Vagina (tissue), 2 donors: ENCODE data around the gene BFSP1.

ENCODE experiments used
- POLR2A ChIP-seq, 2 donors: fragments of 450-650 bp; IDR thresholded peaks; one replicate each; pipeline ENCODE4 v1.6.1; 2017; ENCODE audit warnings: antibody characterized with exemption in 2 of 2, mild to moderate bottlenecking in 2 of 2, moderate library complexity in 2 of 2
- TF ChIP-seq, protein P1 (sequence below), 3 experiments: fragments of 450-650 bp in 2 of 3; fragments of 200-600 bp in 1 of 3; sonication (generic) in 1 of 3; IDR thresholded peaks; one replicate each; pipeline ENCODE4 v1.5.1; 2017 to 2019; ENCODE audit warnings: antibody characterized with exemption in 3 of 3, mild to moderate bottlenecking in 2 of 3, moderate library complexity in 2 of 3

DNA sequence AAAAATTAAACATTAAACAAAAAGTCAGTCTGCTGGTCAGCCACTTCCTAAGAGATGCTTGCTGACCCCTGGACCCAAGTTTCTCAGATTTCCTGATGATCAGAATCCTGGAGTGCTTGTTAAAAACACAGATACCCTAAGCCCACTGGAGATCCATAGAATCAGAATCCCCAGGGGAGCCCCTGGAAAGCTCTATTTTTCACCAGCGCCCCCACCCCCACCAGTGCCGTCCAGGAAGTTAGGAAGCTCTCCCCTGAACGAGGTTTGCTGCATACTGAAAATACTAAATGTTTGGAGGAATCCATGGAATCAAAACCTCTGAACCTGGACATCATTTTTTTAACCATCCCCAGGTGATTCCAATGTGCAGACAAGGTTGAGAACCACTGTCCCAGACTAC is 69.2 kb downstream of the BFSP1 start:
- TF ChIP-seq, protein P1, sequence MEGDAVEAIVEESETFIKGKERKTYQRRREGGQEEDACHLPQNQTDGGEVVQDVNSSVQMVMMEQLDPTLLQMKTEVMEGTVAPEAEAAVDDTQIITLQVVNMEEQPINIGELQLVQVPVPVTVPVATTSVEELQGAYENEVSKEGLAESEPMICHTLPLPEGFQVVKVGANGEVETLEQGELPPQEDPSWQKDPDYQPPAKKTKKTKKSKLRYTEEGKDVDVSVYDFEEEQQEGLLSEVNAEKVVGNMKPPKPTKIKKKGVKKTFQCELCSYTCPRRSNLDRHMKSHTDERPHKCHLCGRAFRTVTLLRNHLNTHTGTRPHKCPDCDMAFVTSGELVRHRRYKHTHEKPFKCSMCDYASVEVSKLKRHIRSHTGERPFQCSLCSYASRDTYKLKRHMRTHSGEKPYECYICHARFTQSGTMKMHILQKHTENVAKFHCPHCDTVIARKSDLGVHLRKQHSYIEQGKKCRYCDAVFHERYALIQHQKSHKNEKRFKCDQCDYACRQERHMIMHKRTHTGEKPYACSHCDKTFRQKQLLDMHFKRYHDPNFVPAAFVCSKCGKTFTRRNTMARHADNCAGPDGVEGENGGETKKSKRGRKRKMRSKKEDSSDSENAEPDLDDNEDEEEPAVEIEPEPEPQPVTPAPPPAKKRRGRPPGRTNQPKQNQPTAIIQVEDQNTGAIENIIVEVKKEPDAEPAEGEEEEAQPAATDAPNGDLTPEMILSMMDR (IDR thresholded peaks at IDR 0.05), result no peak
- TF ChIP-seq POLR2A (IDR thresholded peaks at IDR 0.05), result no peak
